ACC112 (cell line): Measurements from ENCODE around the gene NCAPH2.

Source experiments
- H2AFZ ChIP-seq: fragments of 200-600 bp; sonication (generic); one replicate; pipeline ENCODE4 v1.6.0; 2017; ENCODE audit warnings: antibody characterized with exemption, low read length; ENCODE audit not compliant: unreplicated experiment
- H3K27ac ChIP-seq: fragments of 200-600 bp; sonication (generic); 2 replicates; pipeline ENCODE4 v1.5.1; 2014; ENCODE audit warnings: low read depth, mild to moderate bottlenecking, antibody characterized with exemption, low read length, moderate library complexity
- H3K27me3 ChIP-seq: fragments of 200-600 bp; sonication (generic); 2 replicates; pipeline ENCODE4 v1.6.1; 2014; ENCODE audit warnings: mild to moderate bottlenecking, antibody characterized with exemption, low read length, moderate library complexity, mixed read lengths; ENCODE audit not compliant: insufficient read depth
- H3K36me3 ChIP-seq: fragments of 200-600 bp; sonication (generic); 2 replicates; pipeline ENCODE4 v1.6.1; 2016; ENCODE audit warnings: mild to moderate bottlenecking, antibody characterized with exemption, low read length, moderate library complexity, mixed read lengths; ENCODE audit not compliant: insufficient read depth
- H3K4me1 ChIP-seq: fragments of 200-600 bp; sonication (generic); one replicate; pipeline ENCODE4 v1.6.1; 2016; ENCODE audit warnings: low read length, mixed read lengths; ENCODE audit not compliant: insufficient read depth, unreplicated experiment, control insufficient read depth
- H3K4me3 ChIP-seq: fragments of 200-600 bp; sonication (generic); 2 replicates; pipeline ENCODE4 v1.5.1; 2014; ENCODE audit warnings: mild to moderate bottlenecking, low read depth, low read length
- H3K79me2 ChIP-seq: fragments of 200-600 bp; sonication (generic); one replicate; pipeline ENCODE4 v1.6.0; 2016; ENCODE audit warnings: low read length; ENCODE audit not compliant: control insufficient read depth, unreplicated experiment, insufficient read depth

Gene NCAPH2

DNA sequence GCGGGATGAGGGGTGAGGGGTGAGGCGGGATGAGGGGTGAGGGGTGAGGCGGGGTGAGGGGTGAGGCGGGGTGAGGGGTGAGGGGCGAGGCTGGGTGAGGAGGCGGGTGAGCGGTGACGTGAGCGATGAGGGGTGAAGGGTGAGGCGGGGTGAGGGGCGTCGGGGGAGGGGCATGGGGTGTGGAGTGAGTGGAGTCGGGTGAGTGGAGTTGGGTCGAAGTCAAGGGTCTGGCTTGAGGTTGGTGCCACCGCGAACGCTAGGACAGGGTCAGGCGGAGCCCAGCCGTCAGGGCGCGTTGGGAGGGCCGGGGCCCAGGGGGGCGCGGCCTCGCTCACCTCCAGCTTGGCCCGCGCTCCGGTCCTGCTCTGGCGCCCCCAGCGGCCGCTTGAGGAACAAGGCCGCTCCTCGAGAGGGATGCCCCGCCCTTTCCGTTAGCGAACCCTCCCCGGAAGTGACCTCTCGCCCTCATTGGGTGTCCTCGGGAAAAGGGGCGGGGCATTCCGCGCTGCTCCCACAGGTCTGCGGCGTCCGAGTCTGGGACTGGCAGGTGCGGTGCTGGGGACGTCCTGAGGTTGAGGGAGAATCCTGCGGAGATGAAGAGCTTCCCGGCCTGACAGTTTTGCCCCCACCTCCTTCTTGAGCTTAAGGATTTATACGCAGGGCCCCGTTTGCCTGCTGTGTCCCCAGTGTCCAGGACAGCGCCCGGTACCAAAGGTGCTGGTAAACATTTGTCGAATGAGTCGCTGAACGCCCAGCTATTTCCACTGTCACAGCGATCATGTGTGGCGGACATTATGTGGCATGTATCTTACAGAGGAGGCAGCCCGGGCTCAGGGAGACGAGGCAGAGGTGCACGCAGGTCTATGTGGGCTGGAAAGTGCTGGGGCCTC, 54.7 kb downstream of the NCAPH2 start, which contains the start of gene SYCE3:
TSS of gene SYCE3 (minus strand) at position 397 of the 890 bp plus-strand sequence. CDS start 6,514 bp downstream, outside the sequence.
- Histone ChIP-seq H3K27me3 (no peaks in the 10 kb centered on the region), H2AFZ (peak within 1 kb of the TSS; percentile 32), H3K27ac (no peak within 1 kb of the TSS), H3K36me3 (no peaks in the 10 kb centered on the region), H3K4me3 (peak within 1 kb of the TSS; percentile 84), H3K79me2 (no peaks in the 10 kb centered on the region), H3K4me1 (no peaks in the 10 kb centered on the region)

DNA sequence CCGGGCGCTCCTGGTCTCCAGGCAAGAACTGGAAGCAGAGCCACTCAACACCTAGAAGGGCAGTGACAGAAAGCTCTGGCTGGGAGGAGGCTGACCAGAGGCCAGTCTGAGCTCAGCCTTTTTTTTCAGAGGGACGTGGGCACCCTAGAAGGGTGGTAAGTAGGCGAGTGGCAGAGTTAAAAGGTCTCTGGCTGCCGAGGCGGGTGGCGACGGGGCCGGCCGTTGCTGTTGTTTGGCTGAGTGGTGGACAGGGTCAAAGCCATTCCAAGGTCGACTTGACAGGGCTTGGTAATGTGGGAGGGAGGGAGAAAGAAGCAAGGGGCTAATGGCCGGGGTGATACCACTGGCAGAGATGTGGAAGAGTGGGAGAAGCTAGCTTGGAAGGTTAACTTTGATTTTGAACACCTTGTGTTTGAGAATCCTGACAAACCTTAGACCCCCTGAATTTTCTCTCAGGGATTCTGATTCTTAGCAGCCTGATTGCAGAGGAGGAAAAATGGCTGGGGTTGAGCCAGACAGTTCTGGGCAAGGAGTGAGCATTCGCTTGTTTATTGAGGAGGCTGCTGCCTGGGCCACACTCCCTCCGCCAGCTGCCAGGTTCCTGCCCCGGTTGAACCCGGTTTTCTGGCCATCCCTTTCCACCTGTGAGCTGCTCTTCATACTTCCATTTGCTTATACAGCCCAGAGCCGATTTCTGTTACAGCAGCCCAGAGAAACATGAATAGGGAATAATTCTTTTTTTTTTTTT, 55.6 kb downstream of the NCAPH2 start:
- no peak overlapping the region for H3K27ac ChIP-seq
- no peaks in the 10 kb centered on the region for H3K4me1 ChIP-seq
- peak overlapping the region; percentile 32 for H2AFZ ChIP-seq
- H3K79me2 ChIP-seq: no peaks in the 10 kb centered on the region
- no peaks in the 10 kb centered on the region for H3K36me3 ChIP-seq
- H3K4me3 ChIP-seq: peak overlapping the region; percentile 84
- H3K27me3 ChIP-seq: no peaks in the 10 kb centered on the region

DNA sequence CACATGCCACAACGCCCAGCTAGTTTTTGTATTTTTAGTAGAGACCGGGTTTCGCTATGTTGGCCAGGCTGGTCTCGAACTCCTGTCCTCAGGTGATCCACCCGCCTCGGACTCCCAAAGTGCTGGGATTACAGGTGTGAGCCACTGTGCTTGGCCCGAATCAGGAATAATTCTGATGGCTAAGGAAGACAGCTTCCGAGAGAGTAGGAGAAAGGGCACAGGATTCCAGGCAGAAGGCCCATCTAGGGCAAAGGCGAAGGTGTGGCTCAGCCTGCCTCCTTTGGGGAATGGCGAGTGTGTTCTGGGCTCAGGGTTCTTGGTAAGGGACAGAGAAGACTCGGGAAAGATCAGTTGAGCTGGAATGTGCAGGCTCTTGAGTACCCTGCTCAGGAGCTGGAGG, 56.3 kb downstream of the NCAPH2 start:
- Histone ChIP-seq H3K36me3 (no peaks in the 10 kb centered on the region), H3K4me3 (no peak overlapping the region), H3K27ac (no peak overlapping the region), H3K79me2 (no peaks in the 10 kb centered on the region), H2AFZ (no peak overlapping the region), H3K4me1 (no peaks in the 10 kb centered on the region), H3K27me3 (no peaks in the 10 kb centered on the region)

DNA sequence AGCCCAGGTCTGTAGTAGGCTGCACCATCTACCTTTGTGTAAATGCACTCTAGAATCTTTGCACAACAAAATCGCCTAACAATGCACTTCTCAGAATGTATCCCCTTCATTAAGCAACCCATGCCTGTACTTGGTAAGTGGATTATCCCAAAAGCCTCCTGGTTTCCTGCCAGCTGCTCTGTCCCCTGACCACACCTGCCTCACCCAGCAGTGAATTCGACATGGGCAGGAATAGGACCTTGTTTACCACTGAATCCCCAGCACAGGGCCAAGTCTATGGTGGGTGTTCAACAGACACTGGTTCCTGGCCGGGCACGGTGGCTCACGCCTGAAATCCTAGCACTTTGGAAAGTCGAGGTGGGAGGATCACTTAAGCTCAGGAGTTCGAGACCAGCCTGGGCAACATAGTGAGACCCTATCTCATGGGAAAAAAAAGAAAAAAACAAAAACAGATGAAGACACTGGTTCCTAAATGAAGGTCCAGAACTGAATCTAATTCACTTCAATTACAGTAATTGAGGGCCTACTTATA, 59.8 kb downstream of the NCAPH2 start:
- H3K27me3 ChIP-seq: no peaks in the 10 kb centered on the region
- H2AFZ ChIP-seq: no peak overlapping the region
- no peaks in the 10 kb centered on the region for H3K4me1 ChIP-seq
- no peaks in the 10 kb centered on the region for H3K79me2 ChIP-seq
- no peak overlapping the region for H3K4me3 ChIP-seq
- no peaks in the 10 kb centered on the region for H3K36me3 ChIP-seq
- no peak overlapping the region for H3K27ac ChIP-seq

DNA sequence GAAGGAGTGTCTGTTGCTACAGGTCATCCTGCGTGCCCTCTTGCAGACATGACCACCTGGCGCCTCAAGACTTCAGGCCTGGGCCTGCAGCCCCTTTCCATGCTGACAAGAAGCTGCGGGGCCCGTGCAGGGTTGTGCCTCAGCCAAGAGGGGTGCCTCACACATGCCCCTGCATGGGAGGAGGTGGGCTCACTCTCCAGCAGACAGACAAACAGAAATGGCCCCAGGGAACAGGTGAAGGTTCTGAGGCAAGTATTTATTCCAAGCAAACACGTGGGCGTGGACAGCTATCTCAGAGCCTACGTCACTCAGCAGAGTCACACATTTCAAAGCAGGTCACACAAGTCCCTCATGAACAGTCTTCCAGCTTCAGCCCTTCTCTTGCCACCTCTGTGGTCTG, 60.6 kb downstream of the NCAPH2 start:
- Histone ChIP-seq H3K27ac (no peak overlapping the region), H3K4me3 (no peak overlapping the region), H3K79me2 (no peaks in the 10 kb centered on the region), H3K27me3 (no peaks in the 10 kb centered on the region), H2AFZ (no peak overlapping the region), H3K4me1 (no peaks in the 10 kb centered on the region), H3K36me3 (no peaks in the 10 kb centered on the region)

DNA sequence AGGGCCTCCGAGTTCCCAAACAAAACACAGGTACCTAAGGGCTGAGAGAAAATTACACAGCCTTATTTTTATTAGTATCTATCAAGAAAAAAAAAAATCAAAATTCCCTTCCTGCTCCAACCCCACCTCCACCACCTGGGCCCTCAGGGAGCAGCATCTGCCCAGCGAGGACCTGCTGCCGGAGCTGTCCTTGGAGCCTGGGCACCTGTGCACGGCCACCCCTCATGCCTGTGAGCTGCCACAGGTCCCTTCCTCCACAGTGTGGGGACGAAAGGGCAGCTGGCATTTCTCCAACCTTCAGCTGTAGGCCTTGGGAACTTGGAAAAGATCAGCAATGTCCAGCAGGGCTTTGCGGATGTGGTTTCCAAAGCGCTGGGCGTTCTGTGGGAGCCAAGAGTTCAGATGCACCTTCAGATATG, 61.0 kb downstream of the NCAPH2 start:
- Histone ChIP-seq H3K36me3 (no peaks in the 10 kb centered on the region), H3K4me3 (no peak overlapping the region), H2AFZ (no peak overlapping the region), H3K27ac (no peak overlapping the region), H3K4me1 (no peaks in the 10 kb centered on the region), H3K79me2 (no peaks in the 10 kb centered on the region), H3K27me3 (no peaks in the 10 kb centered on the region)

DNA sequence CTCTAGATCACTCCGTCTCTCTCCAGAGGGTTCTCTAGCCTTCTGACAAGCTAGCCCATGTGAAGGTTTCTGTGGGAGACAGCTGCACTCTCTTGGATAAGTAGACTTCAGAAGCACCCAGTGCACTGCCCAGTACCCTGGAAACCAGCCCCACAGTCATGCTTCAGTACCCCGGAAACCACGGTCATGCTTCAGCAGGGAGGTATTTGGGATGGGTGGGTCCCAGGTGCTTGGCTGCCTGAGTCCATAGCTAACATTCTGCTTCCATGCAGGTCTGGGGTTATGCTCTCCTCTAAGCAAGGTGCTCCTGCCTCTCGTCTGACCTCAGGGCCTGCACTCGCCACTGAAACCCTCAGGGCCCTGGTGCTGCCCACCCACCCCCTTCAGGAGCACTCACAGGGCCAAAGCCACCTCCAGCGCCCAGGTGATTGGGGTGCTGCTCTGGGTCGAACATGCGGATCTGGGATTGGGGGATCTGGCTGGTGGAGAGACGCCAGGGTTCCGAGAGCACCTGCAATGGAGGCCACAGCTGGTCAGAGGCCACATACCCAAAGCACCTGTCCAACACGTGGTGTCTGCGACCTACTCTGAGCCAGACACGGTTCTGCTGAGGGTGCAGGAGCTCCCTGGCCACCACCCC, 62.0 kb downstream of the NCAPH2 start:
- Histone ChIP-seq H3K27me3 (no peaks in the 10 kb centered on the region), H2AFZ (no peak overlapping the region), H3K4me1 (no peaks in the 10 kb centered on the region), H3K79me2 (no peaks in the 10 kb centered on the region), H3K27ac (no peak overlapping the region), H3K4me3 (no peak overlapping the region), H3K36me3 (no peaks in the 10 kb centered on the region)

DNA sequence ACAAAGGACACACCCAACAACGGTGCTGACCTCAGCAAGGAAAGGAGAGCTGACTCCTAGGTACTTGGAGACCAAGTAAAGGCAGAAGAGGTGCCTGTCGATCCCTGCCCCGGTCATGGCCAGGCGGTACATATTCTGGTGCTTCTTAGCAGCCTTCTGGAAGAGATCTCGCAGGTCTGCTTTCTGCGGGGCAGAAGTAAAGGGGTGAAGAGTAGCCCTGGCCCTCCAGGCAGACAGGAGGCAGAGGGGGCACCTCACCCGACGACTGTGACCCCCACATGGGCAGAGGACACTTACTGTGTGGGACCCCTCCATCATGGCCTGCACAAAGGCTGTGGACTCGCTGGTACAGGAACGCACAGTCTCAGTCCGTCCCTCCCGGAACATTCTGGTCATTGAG, 62.8 kb downstream of the NCAPH2 start:
- Histone ChIP-seq H3K79me2 (no peaks in the 10 kb centered on the region), H3K4me3 (no peak overlapping the region), H3K4me1 (no peaks in the 10 kb centered on the region), H2AFZ (no peak overlapping the region), H3K27me3 (no peaks in the 10 kb centered on the region), H3K36me3 (no peaks in the 10 kb centered on the region), H3K27ac (no peak overlapping the region)

DNA sequence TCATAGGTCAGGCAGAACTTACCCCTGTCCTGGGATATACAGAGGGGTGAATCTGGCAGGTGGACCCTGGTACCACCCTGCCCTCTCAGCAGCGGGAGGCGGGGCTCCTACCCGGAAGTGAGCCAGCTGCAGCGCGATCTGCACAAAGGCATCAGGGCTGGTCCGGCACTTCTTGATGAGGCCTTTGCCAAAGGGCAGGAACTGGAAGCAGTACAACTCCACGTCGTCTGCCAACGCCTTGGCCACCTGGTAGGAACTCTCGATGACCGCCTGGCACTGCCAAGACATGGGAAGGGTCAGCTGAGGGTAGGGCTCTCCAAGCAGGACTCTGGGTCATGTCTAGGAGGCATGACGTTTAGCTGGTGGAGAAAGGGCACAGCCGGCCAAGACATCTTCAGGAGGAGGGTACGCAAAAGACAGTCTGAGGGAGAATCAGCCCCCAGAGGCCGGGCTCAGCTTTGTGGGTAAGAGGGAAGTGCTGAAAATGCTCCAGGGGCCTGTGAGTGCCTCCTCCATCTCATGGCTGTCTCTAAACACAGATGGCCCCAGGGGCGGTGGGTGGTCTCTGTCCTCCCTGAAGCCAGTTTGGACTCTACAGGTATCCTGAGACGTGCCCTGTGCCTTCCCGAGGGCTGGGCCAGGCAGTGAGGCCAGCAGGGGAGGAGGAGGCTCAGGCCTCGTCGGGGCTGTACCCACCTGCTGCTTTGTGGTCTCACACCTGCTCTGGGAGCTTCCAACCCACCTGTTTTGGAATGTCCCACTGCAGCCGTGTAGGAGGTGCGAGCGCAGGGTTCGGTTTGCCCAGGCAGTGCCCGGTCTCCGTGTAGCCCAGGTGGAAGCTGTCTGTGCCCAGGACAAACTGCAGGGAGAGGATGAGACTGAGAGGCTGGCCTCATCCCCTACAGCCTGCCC, 63.5 kb downstream of the NCAPH2 start:
- Histone ChIP-seq H3K36me3 (no peaks in the 10 kb centered on the region), H2AFZ (no peak overlapping the region), H3K27me3 (no peaks in the 10 kb centered on the region), H3K79me2 (no peaks in the 10 kb centered on the region), H3K4me1 (no peaks in the 10 kb centered on the region), H3K27ac (no peak overlapping the region), H3K4me3 (no peak overlapping the region)

DNA sequence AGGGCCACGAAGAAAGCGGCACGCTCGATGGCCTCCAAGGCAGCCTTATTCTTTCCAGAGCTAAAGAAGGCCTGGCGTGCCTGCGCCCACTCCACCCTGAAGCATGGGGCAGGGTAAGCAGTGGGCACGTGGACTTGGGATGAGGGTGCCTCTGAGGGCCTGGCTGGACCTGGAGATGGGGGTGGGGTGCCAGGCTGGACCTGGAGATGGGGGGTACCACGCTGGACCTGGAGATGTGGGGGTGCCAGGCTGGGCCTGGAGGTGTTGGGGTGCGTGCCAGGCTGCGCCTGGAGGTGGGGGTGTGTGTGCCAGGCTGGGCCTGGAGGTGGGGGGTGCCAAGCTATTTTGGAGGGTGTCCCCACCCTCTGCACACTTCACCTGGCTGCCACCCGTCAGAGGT, 64.9 kb downstream of the NCAPH2 start:
- Histone ChIP-seq H3K4me3 (no peak overlapping the region), H2AFZ (no peak overlapping the region), H3K27me3 (no peaks in the 10 kb centered on the region), H3K36me3 (no peaks in the 10 kb centered on the region), H3K27ac (no peak overlapping the region), H3K4me1 (no peaks in the 10 kb centered on the region), H3K79me2 (no peaks in the 10 kb centered on the region)
